Thoracic aorta (tissue), 2 donors: ENCODE results near the gene S100A10. TPM values are rescaled to one million over a fixed set of nuclear protein-coding genes. Genes with fewer than 3 reads are reported as not detected.

Experiments used
- ATAC-seq: fragments of 150-250 bp; one replicate; pipeline ENCODE4 v1.8.0; 2017; ENCODE audit warnings: low read depth; ENCODE audit not compliant: insufficient number of reproducible peaks, low FRiP score
- DNase-seq: peaks from one replicate; pipeline ENCODE4 v3.0.0-alpha.2; 2020; ENCODE audit warnings: low spot score
- H3K27ac ChIP-seq, 2 donors: fragments of 200-600 bp; sonication (generic); 1 replicate in 1 of 2; 2 replicates in 1 of 2; pipeline ENCODE4 v1.5.1; 2016; ENCODE audit warnings: mild to moderate bottlenecking in 2 of 2, moderate library complexity in 2 of 2
- H3K27me3 ChIP-seq: fragments of 200-600 bp; sonication (generic); replicated peaks from 2 replicates; pipeline ENCODE4 v1.6.0; 2016; ENCODE audit warnings: mild to moderate bottlenecking; ENCODE audit not compliant: insufficient read depth
- H3K36me3 ChIP-seq: fragments of 200-600 bp; sonication (generic); one replicate; pipeline ENCODE4 v1.5.1; 2016
- H3K4me1 ChIP-seq, 2 donors: fragments of 200-600 bp; sonication (generic); 1 replicate in 1 of 2; 2 replicates in 1 of 2; pipeline versions ENCODE4 v1.5.1 to v1.6.0; 2016; ENCODE audit warnings: low read depth in 2 of 2, mild to moderate bottlenecking in 1 of 2; ENCODE audit not compliant: control insufficient read depth in 1 of 2
- H3K4me3 ChIP-seq: fragments of 200-600 bp; sonication (generic); 2 replicates; pipeline ENCODE4 v1.5.1; 2016; ENCODE audit warnings: mild to moderate bottlenecking
- H3K9me3 ChIP-seq: fragments of 200-600 bp; sonication (generic); 2 replicates; pipeline ENCODE4 v1.5.1; 2016
- total RNA-seq, 2 donors: library from RNA; depleted of rRNA; stranded (reverse); fragments of >200 nt; gene quantifications; one replicate each; pipeline versions ENCODE4 v1.1.0 to v1.2.3, GENCODE V29; 2016
- TF ChIP-seq, protein P1 (sequence below): fragments of 200-600 bp; sonication (generic); IDR thresholded peaks from one replicate; pipeline ENCODE4 v1.5.1; 2019; ENCODE audit warnings: antibody characterized with exemption

Gene S100A10
- total RNA-seq, 2 donors from 2014 or later, result 47.0 to 107 TPM

DNA sequence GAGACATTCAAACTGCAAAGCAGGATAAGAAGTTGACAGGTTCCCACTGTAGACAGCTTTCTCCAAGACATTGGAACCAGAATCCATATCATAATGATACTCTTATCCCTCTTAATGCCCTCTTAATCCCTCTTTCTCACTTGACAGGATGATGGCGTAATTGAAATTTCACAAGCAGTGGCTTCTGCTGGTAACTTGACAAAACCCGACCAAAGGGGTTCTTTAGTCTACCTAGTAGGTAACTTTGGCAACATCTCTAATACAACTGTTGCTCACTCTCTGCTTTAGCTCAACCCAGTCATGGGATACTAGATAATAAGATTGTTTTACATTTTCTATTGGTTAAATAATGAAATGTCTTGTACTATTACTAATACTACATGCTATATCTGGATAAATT, 34.7 kb downstream of the S100A10 start:
- TF ChIP-seq, protein P1, sequence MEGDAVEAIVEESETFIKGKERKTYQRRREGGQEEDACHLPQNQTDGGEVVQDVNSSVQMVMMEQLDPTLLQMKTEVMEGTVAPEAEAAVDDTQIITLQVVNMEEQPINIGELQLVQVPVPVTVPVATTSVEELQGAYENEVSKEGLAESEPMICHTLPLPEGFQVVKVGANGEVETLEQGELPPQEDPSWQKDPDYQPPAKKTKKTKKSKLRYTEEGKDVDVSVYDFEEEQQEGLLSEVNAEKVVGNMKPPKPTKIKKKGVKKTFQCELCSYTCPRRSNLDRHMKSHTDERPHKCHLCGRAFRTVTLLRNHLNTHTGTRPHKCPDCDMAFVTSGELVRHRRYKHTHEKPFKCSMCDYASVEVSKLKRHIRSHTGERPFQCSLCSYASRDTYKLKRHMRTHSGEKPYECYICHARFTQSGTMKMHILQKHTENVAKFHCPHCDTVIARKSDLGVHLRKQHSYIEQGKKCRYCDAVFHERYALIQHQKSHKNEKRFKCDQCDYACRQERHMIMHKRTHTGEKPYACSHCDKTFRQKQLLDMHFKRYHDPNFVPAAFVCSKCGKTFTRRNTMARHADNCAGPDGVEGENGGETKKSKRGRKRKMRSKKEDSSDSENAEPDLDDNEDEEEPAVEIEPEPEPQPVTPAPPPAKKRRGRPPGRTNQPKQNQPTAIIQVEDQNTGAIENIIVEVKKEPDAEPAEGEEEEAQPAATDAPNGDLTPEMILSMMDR, result no peak
- Histone ChIP-seq H3K27me3 (no peaks in the 10 kb centered on the region), H3K4me1 (no peaks in the 10 kb centered on the region), H3K9me3 (no peaks in the 10 kb centered on the region), H3K27ac (no peak overlapping the region), H3K4me3 (no peak overlapping the region), H3K36me3 (no peaks in the 10 kb centered on the region)
- ATAC-seq, result no peak
- DNase-seq, result no peak

DNA sequence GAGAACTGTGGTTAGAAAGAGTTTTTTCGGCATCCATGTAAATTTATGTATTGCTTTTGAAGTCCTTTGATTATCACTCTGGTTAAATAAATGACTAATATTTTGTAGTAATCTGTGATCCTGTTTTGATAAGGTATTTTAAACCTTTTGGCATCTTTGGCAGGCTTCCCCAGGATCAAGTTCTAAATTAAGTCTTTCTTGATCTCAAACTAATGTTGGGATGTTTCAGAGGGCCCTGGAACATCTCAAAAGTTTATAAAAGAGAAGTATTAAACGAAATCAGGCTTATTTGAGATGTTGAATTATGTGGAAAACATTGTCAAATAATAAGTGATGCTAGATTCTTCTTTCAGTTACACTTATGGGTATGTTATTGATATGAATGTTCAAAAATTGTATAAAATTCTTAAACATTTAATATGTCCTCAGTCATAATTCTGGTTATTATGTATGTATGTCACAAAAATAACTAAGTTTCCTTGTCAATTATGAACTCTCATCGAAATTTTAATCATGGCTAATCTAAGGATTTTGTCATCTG, 36.6 kb downstream of the S100A10 start:
- DNase-seq (no peak), ATAC-seq (no peak)
- Histone ChIP-seq H3K9me3 (no peaks in the 10 kb centered on the region), H3K4me1 (no peaks in the 10 kb centered on the region), H3K27me3 (no peaks in the 10 kb centered on the region), H3K4me3 (no peak overlapping the region), H3K36me3 (no peaks in the 10 kb centered on the region), H3K27ac (no peak overlapping the region)
- TF ChIP-seq, protein P1, result no peak

DNA sequence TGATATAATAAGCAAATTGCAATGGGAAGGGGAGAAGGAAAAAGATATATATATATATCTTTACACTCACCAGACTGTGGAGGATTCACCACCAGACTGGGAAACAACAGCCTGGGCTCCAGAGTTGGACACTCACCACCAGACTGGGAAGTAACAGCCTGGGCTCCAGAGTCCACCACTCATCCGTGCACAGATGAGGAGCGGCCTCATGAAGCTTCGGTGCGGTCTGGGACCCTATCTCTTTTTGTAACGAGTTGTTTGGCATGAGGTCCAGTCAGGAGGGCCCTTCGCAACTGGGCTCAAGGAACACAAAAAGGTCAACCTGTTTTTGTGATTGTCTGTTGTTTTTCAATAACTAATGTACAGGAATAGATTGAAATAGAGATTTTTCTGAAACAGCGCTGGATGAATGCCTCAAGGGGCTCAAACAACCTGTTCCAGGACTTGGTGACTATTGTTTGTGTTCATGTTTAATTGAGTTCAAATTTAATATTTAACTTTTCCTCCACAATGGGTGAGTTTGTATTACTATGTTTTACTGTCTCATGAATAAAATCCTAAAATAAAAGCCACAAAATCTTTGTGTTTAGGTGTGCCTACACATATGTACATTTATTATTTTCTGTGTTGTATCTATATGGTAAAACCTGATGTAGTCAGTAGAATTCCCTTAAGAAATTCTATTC, 40.1 kb downstream of the S100A10 start:
- H3K27me3 ChIP-seq, result no peaks in the 10 kb centered on the region

DNA sequence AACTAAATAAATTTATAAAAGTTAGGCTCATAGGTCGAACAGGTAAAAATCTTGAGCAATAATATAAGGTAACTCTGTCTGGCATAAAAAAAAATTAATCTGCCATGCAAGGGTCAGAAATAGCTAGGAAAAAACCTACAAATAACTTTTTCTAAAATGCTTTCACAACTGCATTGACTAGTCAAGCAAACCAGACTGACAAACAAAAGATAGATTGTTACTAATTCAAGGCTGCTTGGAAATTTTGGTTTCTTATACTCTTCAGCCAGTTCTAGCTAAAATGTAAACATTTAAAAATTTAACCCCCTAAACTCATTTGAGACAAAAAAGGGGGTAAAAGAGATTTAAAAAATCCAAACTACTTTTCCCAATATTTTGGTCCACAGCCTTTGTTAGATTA, 40.8 kb downstream of the S100A10 start:
- no peaks in the 10 kb centered on the region for H3K4me1 ChIP-seq
- no peaks in the 10 kb centered on the region for H3K36me3 ChIP-seq
- no peaks in the 10 kb centered on the region for H3K27me3 ChIP-seq
- no peak overlapping the region for H3K27ac ChIP-seq
- ATAC-seq (no peak), DNase-seq (no peak)
- no peak overlapping the region for H3K4me3 ChIP-seq
- TF ChIP-seq, protein P1, result no peak
- no peaks in the 10 kb centered on the region for H3K9me3 ChIP-seq

More for the DNA sequence above, 40.1 kb downstream of the S100A10 start:
- H3K36me3 ChIP-seq, result no peaks in the 10 kb centered on the region
- no peaks in the 10 kb centered on the region for H3K4me1 ChIP-seq
- DNase-seq (no peak), ATAC-seq (no peak)
- H3K4me3 ChIP-seq, result no peak overlapping the region
- H3K27ac ChIP-seq, result no peak overlapping the region
- no peaks in the 10 kb centered on the region for H3K9me3 ChIP-seq
- TF ChIP-seq, protein P1, result no peak

DNA sequence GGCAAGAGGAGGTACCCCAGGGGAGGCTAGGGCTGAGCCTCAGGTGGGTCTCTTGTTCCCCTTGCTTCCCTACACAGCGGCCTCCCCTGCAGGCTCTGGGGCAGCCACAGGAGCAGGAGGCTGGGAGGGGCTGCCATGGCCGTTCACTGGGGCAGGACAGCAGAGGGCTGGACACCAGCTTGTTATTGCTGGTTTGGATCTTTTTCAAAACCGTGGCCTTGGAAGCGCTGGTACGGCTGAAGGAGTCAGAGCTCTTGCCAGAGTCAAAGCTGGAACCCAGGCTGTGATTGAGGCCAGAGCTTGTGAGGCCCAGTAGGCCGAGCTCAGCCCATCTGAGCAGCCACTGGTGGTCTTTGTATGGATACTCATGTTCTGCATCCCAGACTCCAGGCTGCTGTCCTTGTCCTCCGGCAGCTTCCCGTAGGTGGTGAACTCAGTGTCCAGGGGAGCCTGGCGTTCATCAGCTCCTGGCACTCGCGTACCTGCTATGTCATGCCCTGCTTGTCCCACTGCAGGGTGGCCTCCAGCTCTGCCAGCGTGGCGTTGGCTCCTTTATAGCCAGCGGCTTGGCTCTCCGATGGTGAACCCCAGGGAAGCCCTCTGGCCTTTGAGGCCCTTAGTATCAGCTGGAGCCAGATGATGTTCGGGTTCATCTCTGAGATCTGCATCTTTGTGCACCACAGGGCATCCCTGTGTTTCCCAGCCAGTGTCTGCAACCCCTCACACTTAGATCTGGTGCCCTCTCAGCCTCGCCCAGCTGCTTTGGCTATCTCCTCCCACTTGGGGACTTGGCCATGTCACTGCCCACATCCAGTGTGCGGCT, 44.1 kb downstream of the S100A10 start:
- Histone ChIP-seq H3K9me3 (no peaks in the 10 kb centered on the region), H3K4me3 (no peak overlapping the region), H3K27me3 (no peaks in the 10 kb centered on the region), H3K36me3 (no peaks in the 10 kb centered on the region), H3K27ac (no peak overlapping the region), H3K4me1 (peaks cover 5 to 18% of the 10 kb centered on the region in 2 donors)
- TF ChIP-seq, protein P1, result no peak
- ATAC-seq (no peak), DNase-seq (no peak)
